ENCODE data around the gene PRDM10. TPM values are rescaled to one million over a fixed set of nuclear protein-coding genes. Genes with fewer than 3 reads are reported as not detected.

PRDM10 gene
- total and polyA plus RNA-seq, 2 donors (not counting 1 experiment from before 2014, with no cell fraction given): 2.5 to 2.9 TPM

- Histone ChIP-seq H4K20me1 (ENCODE audit: control insufficient read depth, extremely low read depth, insufficient read depth, low read length) (no peaks in the 10 kb centered on the region), H3K27ac (ENCODE audit: insufficient read depth, low read length) (peak overlapping the region; percentile 37), H3K4me3 (replicated peaks in 1 of 4; ENCODE audit: control extremely low read depth in 1 of 4, insufficient read depth in 1 of 4, low read depth in 3 of 4, low read length in 4 of 4) (no peak overlapping the region), H3K27me3 (ENCODE audit: control insufficient read depth, insufficient read depth, low read length) (no peaks in the 10 kb centered on the region), H3K4me2 (ENCODE audit: extremely low read depth, insufficient read depth, low read length) (no peak overlapping the region), H3K79me2 (ENCODE audit: control insufficient read depth, insufficient read depth, low read length) (no peaks in the 10 kb centered on the region), H3K36me3 (ENCODE audit: control insufficient read depth, insufficient read depth, low read length) (peaks cover 14% of the 10 kb centered on the region), H3K9me3 (ENCODE audit: control insufficient read depth, insufficient read depth, low read depth, low read length) (no peaks in the 10 kb centered on the region), H3K9ac (ENCODE audit: insufficient read depth, low read length) (no peak overlapping the region), H2AFZ (ENCODE audit: low read length) (no peak overlapping the region), H3K4me1 (ENCODE audit: control insufficient read depth, extremely low read depth, insufficient read depth, low read length) (peaks cover 3% of the 10 kb centered on the region)
- TF ChIP-seq EZH2 (IDR thresholded peaks at IDR 0.05; ENCODE audit: low read length, missing control alignments): no peak
- TF ChIP-seq, protein P1, sequence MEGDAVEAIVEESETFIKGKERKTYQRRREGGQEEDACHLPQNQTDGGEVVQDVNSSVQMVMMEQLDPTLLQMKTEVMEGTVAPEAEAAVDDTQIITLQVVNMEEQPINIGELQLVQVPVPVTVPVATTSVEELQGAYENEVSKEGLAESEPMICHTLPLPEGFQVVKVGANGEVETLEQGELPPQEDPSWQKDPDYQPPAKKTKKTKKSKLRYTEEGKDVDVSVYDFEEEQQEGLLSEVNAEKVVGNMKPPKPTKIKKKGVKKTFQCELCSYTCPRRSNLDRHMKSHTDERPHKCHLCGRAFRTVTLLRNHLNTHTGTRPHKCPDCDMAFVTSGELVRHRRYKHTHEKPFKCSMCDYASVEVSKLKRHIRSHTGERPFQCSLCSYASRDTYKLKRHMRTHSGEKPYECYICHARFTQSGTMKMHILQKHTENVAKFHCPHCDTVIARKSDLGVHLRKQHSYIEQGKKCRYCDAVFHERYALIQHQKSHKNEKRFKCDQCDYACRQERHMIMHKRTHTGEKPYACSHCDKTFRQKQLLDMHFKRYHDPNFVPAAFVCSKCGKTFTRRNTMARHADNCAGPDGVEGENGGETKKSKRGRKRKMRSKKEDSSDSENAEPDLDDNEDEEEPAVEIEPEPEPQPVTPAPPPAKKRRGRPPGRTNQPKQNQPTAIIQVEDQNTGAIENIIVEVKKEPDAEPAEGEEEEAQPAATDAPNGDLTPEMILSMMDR (conservative IDR thresholded peaks at IDR 0.05 in 1 of 2, IDR thresholded peaks at IDR 0.05 in 1 of 2; ENCODE audit: low read depth in 1 of 2, low read length in 2 of 2): no peak
- peak; percentile 90 to 97 for DNase-seq (ENCODE audit: low read depth in 2 of 2)
Measured at GRCh38 chr11:129861702-129862522, 140.7 kb downstream of the PRDM10 start.

- Histone ChIP-seq H3K4me1 (ENCODE audit: control insufficient read depth, extremely low read depth, insufficient read depth, low read length) (no peaks in the 10 kb centered on the region), H3K36me3 (ENCODE audit: control insufficient read depth, insufficient read depth, low read length) (no peaks in the 10 kb centered on the region), H3K79me2 (ENCODE audit: control insufficient read depth, insufficient read depth, low read length) (no peaks in the 10 kb centered on the region), H3K27ac (ENCODE audit: insufficient read depth, low read length) (no peak overlapping the region), H3K27me3 (ENCODE audit: control insufficient read depth, insufficient read depth, low read length) (peaks cover 6% of the 10 kb centered on the region), H3K9me3 (ENCODE audit: control insufficient read depth, insufficient read depth, low read depth, low read length) (no peaks in the 10 kb centered on the region), H3K4me3 (replicated peaks in 1 of 4; ENCODE audit: control extremely low read depth in 1 of 4, insufficient read depth in 1 of 4, low read depth in 3 of 4, low read length in 4 of 4) (no peak overlapping the region), H2AFZ (ENCODE audit: low read length) (no peak overlapping the region), H3K9ac (ENCODE audit: insufficient read depth, low read length) (no peak overlapping the region), H4K20me1 (ENCODE audit: control insufficient read depth, extremely low read depth, insufficient read depth, low read length) (no peaks in the 10 kb centered on the region), H3K4me2 (ENCODE audit: extremely low read depth, insufficient read depth, low read length) (no peak overlapping the region)
- DNase-seq (ENCODE audit: low read depth in 2 of 2): no peak
- TF ChIP-seq, protein P1 (conservative IDR thresholded peaks at IDR 0.05 in 1 of 2, IDR thresholded peaks at IDR 0.05 in 1 of 2; ENCODE audit: low read depth in 1 of 2, low read length in 2 of 2): no peak
- TF ChIP-seq EZH2 (IDR thresholded peaks at IDR 0.05; ENCODE audit: low read length, missing control alignments): no peak
Measured at GRCh38 chr11:129856036-129856435, 146.6 kb downstream of the PRDM10 start.

DNA sequence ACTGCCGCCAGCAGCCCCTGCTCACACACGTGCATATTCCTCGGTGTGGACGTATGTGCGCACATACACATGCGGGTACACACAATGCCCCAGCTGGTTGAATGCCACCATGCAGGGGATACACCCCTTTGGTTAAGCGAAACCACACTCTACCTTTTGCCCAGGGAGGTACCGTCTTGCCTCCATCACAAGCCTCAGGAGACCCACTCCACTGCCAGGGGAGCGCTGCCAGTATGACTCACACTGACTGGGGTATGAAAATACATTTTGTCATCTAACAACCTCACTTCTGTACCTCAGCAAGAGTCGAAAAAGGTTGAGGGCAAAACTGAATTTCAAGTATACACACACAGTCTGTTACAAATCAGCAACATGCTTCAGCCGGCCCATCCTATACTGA, 147.5 kb downstream of the PRDM10 start:
- TF ChIP-seq, protein P1 (conservative IDR thresholded peaks at IDR 0.05 in 1 of 2, IDR thresholded peaks at IDR 0.05 in 1 of 2; ENCODE audit: low read depth in 1 of 2, low read length in 2 of 2): no peak
- TF ChIP-seq EZH2 (IDR thresholded peaks at IDR 0.05; ENCODE audit: low read length, missing control alignments): no peak

More for the DNA sequence above, 147.5 kb downstream of the PRDM10 start:
- H3K4me1 ChIP-seq (ENCODE audit: control insufficient read depth, extremely low read depth, insufficient read depth, low read length): no peaks in the 10 kb centered on the region
- H3K27ac ChIP-seq (ENCODE audit: insufficient read depth, low read length): no peak overlapping the region
- H3K79me2 ChIP-seq (ENCODE audit: control insufficient read depth, insufficient read depth, low read length): no peaks in the 10 kb centered on the region
- no peaks in the 10 kb centered on the region for H4K20me1 ChIP-seq (ENCODE audit: control insufficient read depth, extremely low read depth, insufficient read depth, low read length)
- H3K36me3 ChIP-seq (ENCODE audit: control insufficient read depth, insufficient read depth, low read length): no peaks in the 10 kb centered on the region
- peaks cover 6% of the 10 kb centered on the region for H3K27me3 ChIP-seq (ENCODE audit: control insufficient read depth, insufficient read depth, low read length)
- peak in 1 of 2 donors; percentile 13 for DNase-seq (ENCODE audit: low read depth in 2 of 2)
- H3K4me2 ChIP-seq (ENCODE audit: extremely low read depth, insufficient read depth, low read length): no peak overlapping the region
- no peak overlapping the region for H2AFZ ChIP-seq (ENCODE audit: low read length)
- no peak overlapping the region for H3K4me3 ChIP-seq (replicated peaks in 1 of 4; ENCODE audit: control extremely low read depth in 1 of 4, insufficient read depth in 1 of 4, low read depth in 3 of 4, low read length in 4 of 4)
- no peaks in the 10 kb centered on the region for H3K9me3 ChIP-seq (ENCODE audit: control insufficient read depth, insufficient read depth, low read depth, low read length)
- H3K9ac ChIP-seq (ENCODE audit: insufficient read depth, low read length): no peak overlapping the region

Data from fibroblast of lung (primary cell).